AML-193 (cell line): ENCODE measurements around the gene THAP5.

Source experiments
- DNase-seq, 2 experiments: peaks; one replicate each; lab custom pipeline; 2025; lab: John Stamatoyannopoulos, UW

The THAP5 gene, protein sequence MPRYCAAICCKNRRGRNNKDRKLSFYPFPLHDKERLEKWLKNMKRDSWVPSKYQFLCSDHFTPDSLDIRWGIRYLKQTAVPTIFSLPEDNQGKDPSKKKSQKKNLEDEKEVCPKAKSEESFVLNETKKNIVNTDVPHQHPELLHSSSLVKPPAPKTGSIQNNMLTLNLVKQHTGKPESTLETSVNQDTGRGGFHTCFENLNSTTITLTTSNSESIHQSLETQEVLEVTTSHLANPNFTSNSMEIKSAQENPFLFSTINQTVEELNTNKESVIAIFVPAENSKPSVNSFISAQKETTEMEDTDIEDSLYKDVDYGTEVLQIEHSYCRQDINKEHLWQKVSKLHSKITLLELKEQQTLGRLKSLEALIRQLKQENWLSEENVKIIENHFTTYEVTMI

DNA sequence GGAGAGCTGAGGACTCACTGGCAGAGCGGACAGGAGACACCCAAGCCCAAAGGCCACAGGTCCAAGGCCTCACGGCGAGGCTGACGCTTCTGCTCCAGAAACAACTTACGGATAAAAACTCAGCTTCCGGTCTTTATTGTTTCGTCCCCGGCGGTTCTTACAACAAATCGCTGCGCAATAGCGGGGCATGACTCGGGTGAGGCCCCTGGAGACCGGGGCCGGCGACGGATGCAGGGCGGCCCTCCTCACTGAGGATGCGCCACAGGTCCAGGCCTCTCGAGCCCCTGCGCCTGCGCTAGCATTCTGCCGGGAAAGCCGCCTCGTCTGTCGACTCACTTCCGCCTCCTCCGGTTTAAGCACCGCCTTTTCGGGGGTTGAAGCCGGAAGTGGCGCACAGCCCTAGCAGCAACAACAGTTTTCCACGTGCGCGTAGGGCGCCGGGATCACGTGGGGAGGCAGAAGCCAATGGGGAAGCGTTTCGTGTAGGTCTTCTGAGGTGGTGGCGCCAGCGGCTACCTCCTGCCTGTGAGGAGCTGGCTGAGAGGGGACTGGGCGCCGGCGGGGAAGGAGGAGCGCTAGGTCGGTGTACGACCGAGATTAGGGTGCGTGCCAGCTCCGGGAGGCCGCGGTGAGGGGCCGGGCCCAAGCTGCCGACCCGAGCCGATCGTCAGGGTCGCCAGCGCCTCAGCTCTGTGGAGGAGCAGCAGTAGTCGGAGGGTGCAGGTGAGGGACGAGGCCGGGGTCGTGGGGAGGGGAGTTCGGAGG, at the start of gene THAP5, which contains the start of gene DNAJB9:
TSS of gene THAP5 (minus strand) at position 326 of the 765 bp plus-strand sequence. CDS start at position 189, 137 bp downstream.
TSS of gene DNAJB9 (plus strand) at position 494 of the 765 bp plus-strand sequence. CDS start 1,853 bp downstream, outside the sequence.
- DNase-seq = peak; percentile 96 to 98

DNA sequence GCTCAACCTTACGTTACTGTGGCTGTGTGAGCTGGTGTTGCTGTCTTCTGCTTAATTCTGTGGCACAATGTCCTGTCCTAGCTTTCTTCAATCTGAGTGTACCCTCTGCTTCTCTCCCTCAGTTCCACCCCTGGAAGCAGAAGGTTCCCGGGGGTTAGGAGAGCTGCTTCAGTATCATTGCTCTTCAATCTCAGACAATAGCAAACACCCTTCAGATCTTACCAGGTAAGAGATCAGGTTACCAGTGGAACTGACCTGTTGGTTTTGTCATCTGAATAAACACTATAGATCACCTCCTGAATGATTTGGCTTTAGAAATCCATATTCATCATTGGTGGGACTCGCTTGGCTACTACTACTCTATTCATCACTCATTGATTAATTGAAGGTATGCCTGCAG, 48.5 kb upstream of the THAP5 start:
- DNase-seq = no peak

DNA sequence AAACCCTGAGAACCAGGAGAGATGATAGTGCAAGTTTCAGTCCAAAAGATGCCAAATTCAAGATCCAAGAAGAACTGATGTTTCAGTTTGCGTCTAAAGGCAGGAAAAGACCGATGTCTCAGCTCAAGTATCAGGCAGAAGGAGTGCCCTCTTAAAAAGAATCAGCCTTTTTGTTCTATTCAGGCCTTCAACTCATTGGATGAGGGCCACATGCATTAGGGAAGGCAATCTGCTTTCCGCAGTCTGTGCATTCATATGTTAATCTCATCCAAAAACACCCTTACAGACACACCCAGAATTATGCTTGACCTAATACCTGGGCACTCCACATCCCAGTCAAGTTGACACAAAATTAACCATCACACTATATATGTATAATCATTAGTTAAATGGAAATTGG, 45.4 kb upstream of the THAP5 start:
- DNase-seq = no peak

DNA sequence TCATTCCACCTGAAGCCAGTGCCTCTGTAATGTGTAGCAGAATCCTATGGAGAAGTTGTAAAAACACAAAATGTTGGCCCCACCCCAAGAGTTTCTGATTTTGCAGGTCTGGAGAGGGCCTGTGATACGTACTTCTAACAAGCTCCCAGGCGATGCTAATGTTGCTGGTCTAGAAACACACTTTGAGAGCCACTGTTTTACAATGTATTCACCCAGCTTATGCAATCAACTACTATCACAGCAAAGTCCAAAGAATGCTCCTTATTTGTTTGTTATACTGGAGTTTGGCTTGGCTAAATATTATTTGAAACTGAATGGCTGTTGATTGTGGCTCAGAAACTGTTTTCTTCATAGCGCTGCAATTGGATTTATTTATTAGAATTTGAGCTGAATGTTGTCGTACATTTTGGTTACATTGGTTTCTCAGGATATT, 44.5 kb upstream of the THAP5 start:
- DNase-seq = no peak

DNA sequence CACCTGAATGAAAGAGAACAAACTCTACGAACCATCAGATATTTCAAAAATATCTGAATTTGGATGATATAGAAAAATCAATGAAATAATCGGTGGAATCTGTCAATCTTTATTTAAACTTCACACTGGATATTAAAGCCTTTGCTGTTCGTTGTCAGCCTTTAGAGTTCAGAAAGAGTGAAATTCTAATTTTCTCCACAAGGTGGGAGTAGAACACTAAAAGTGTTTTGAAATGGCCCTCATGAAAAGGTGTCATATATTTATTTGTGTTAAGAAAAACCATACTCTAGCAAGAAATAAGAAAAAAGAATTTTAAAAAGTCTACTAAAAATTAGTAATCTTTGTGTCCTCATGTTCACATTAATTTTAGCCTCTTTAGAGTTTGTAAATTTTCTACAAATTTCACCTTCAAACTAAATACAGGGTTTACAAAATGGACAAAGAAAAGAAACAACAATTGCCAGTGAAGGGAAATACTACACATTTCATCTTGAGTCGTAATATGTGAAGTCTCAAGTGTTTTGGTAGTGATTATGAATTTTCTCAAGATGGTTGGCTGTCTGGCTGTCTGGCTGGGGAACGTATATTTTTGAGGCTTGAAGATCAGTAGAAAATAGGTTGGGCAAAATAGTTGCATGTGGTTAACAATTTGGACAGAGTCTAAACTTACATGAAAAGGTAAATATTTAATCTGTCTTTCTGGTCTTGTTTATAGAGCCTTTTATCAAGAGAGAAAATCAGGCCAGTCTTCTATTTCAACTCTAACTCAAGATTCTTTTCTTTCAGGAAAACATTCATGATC, 43.8 kb upstream of the THAP5 start:
- peak; percentile 35 to 42 for DNase-seq

DNA sequence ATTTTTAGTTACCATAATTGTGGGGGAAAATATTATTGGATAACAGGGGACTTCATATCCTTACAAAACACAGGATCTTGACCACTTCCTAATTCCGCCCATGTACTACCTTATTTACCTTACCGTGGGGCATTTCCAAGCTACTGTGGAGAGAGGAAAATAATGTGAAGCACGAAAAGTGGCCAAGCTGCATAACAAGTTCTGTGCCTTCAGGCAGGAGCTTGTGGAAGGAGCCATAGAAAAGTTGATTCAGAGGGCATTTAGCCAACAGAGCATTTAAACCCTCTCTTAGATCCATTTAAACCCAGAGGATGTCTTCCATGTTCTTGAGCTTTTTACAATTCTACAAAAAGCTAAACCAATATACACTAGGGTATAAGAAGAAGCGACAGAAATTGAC, 41.8 kb upstream of the THAP5 start:
- no peak for DNase-seq

DNA sequence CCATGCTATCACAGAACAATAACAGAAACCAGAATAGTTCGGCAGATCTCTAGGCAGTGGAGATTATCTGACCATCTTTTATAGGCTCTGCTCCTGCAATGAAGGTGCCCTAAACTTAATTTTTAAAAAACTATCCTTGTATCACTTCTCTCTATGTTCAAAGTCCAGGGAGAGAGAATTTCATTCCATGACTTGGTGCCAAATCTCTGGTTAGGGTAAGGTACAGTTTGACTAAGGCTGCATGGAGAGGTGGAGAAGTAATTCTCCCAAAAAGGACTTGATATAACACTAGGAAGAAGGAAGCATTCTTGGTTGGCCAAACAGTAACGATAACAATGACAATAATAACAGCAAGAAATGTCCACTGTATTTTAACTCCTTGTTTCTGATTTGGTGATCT, 40.1 kb upstream of the THAP5 start:
- DNase-seq = no peak

DNA sequence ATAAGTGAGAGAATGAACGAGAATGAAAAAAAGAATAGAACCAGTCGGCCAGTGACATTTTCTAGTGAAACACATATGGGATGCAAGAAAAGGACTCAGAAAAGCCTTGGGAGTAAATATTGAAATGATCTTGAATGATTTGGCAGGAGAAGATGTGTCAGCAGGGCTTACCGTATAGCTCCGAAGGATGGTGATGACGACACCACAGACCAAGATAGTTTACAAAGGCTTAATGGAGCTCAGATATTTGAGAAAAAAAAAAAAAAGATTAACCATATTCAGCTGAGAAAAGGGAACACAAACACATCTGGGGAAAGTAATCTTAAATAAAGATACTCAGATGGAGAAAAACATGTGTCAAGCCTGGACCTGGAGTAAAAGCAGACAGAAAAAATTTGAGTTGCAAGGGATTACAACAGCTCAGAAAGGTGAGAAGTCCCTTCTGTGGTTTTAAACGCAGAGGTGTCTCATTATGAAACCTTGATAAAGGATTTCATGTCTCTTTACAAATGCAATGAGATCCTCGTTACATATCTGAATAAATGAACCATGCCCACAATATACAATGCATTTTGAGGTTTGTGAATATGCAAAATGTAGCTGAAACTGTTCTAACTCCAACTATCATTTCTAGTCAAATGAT, 36.2 kb upstream of the THAP5 start:
- no peak for DNase-seq

DNA sequence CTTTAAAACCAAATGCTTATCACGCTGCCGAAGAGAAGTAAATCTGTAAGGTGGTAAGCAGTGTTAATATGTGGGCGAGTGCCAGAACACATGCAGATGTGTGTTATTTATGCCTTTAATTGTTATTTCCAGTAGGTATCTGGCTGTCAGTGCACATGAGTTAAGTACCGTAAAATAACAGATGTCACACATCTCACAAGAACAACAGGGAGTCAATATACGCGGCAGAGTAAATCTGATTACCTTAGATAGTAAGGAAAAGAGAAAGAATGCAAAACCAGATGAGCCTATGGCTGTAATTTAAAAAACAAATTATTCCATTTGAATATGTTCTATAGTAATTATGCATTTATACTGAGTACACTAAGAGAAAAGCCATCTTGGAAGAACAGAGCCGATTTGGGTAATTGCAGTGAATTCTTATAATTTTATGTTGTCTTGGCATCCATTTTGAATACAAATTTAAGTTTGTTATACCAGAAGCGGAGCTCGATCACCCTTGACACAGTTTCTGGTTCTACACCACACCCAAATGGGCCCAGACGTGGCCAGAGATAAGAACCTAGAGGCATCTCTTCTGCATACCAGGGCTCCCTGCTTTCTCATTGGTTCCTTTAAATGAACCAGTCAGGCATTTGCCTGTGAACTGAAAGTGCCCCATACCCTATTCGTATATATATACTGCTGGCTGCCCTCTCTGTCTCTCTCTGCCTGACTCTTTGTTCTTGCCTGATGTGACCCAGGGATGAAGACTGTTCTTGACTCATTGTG, 35.0 kb upstream of the THAP5 start:
- no peak for DNase-seq

DNA sequence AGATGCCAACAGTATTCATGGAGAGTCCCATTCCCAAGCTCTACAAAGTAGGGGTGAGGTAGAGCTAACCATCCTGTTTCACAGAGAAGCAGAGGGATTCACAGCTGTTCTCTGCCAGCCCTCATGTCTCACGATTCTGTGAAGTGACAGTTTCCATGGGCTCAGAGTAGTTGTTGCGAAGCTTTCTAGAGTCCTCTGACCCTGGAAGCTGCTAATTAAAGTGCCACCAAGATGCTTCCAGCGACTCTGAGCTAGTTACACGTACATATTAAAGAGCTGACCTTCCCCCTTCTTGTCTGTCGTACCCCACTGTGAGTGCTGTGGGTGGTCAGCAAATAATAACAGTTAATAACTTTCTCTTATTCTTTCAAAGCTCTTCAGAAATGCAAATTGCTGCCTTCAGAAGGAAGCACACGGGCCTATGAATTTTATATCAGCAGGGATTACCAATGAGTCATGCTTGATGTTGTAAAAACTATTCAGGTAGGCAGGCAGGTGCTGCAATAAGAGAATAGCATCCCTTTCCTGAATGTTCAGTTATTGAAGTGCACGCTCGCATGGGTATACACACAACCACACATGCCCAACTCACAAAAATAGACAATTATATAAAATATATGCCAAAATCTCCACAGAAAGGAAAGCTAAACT, 34.3 kb upstream of the THAP5 start:
- DNase-seq = no peak

DNA sequence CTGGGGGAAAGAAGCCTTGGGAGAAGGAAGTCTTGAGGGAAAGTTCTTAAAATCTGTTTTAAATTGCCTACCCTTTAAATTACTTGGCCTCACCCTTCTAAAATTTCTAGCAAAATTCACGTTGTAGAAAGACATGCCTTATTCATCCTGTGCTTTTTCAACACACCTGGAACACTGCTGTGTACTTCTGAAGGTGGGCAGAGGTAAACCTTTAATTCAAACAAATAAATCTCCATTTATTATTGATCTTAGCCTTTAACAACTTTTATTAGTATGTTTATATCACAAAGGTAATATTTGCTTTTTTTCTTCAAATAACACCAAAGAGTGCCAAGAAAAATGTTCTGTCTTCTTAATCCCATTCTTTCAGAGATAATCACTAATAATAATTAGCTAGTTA, 30.9 kb upstream of the THAP5 start:
- no peak for DNase-seq

DNA sequence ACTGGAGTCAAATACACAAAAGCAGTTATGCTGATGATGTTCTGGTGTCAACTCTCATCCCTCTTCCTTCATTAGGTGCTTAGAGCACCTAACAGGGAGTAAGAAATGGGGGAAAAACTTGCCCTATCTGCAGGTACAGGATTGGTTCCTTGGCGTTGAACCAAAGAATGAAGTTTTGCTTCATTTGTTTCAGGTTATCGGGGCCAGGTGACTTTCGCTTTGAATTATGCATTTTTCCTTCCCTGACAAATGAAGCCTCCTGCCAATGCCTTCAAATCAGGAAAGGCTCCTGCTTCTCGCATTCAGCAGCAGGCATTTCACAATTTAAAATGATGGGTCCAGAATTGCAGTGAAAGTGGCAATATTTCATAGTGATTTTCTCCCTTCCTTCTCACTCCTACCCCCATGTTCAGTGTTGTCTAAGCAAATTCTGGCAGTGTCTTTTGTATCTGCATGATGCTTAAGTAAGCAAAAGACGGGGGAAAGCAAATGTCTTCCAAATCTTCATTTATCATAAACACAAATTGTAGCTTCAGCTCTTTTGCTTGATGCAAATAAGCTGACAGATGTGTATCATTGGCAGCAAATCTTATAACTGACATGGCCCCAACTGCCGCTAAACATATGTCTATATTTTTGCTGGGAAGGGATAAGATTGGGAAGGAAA, 29.5 kb upstream of the THAP5 start:
- no peak for DNase-seq

DNA sequence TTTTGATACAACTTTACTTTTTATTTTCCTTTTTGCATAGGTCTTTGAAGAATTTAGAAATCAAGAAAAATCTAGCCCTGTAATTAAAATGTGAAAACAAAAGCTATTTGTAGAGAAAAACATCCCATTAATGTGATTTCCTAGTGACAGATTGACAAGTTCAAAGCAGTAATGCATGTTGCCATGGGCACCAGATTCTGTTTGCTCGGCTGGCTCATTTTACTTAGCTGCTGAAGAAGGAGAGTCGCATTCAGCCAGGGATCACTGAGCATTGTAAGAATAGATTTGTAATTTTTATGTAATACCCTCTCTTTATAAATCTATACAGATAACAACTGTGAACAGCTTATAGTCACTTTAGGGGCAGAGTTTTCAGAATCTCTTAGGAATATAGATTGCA, 28.6 kb upstream of the THAP5 start:
- no peak for DNase-seq

DNA sequence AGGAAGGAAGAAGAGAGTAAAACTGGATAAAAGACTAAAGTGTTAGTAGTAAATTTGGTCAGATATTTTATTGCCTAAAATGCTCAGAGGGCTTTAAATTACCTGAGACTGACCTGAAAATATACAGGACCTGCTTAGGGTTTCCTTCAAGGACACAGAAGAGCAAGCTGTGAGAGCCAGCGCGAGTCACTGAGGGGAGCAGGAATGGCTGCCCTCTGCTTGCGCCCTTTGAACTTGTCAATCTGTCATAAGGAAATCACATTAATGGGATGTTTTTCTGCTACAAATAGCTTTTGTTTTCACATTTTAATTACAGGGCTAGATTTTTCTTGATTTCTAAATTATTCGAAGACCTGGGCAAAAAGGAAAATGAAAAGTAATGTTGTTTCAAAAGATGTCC, 27.1 kb upstream of the THAP5 start:
- peak in 1 of 2 experiments; percentile 26 for DNase-seq

DNA sequence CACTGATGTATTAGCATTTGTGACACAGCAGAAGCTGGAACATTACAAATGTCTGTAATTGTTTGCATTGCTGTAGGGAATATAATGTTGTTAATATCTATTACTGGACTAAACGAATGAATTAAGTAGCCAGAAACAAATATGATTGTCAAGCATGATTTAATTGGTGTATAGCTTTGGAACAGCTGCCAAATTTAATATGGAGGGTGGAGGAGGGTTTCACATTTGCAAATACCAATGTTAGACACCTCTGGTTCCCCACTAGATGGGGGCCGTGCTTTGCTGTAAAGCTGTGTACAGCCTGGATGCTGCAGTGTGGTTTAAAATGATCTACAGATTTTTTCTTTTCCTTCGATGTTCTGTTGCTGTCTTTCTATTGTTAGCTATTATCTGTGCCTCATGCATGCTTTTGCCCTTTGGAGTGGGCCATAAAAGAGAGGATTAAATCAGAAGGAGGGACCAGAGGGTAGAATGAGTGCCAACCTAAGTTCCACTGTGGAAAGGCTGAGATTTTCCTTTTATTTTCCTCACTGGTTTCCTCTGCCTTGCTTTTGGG, 23.2 kb upstream of the THAP5 start:
- DNase-seq = no peak

DNA sequence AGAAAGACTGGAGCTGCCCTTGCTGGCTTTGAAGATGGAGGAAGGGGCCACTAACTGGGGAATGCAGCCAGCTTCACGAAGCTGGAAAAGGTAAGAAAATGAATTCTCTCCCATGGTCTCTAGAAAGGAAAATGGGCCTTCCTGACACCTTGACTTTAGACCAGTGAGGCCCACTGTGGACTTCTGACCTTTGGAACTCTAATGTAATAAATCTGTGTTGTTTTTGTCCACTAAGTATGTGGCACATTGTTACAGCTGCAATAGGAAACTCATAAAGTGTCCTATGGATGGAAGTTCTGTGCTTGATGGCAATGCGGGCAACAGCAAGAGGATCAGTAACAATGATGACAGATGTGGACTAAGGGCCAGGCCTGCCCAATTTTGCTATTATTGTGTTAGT, 21.1 kb upstream of the THAP5 start:
- no peak for DNase-seq

DNA sequence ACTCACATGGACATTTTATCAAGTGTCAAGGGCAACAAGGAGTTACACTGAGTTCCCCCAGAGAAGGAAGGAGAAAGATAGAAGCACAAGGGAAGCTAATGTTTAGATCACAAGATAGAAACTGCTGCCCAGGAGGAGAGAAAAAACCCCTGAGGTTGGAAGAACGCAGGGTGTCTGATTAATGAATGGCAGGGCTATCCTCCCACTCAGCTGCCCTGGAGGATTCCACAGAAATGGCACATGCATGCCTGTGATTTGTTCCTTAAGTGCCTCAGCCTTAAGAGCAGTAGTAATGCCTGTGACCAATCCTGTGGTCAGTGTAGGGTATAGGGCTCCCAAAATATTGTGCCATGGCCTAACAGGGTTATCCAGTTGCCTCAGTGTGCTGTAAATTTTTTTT, 20.4 kb upstream of the THAP5 start:
- no peak for DNase-seq

DNA sequence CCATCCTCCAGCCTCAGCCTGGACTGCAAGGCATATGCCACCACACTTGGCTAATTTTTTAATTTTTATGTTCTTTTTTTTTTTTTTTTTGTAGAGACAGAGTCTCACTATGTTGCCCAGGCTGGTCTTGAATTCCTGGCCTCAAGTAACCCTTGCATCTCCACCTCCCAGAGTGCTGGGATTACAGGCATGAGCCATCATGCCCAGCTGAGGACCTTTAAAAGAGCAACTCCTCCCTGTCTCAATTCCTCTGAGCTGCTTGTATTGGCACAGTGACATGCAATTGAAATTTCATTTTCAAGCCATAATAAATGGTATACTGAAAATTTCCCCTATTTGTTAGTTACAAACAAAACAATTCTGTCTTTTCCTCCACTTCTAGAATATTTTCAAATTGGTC, 19.7 kb upstream of the THAP5 start:
- DNase-seq = no peak

DNA sequence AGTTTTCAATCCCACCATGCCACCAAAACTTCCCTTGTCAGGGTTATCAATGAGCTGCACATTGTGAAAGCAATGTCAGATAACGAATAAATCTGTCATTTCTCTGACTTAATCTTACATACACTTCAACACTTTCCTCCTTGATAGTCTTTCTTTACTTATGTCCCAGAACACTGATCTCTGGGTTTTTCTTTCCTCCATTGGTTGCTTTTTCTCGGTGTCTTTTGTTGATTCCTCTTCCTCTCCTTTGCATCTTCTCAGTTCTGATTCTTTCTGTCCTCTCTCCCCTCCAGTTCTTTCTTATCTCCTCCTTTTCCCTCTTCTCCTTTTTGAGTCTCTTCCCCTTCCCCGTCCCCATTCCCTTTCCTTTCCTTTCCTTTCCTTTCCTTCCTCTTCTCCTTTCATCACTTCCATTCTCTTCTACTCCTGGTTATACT, 16.8 kb upstream of the THAP5 start:
- no peak for DNase-seq

DNA sequence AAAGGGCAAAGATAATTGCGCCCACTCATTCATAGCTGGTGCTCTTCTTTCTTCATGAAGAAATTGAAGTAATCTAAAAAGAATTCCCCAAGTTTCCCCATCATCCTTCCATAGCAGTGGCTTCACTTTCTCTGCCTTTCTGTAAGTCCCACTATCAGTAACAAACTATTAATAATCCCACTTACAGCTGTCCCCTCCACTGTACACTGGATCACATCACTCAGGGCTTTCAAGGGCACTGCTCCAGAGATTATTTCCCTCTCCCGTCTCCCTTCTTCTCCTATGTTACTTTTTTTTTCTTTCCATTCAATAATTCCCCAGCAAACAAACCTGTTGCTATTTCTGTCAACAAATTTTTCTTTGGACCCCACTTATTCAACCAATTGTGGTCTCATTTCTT, 16.3 kb upstream of the THAP5 start:
- DNase-seq = no peak
